Endothelial cell of umbilical vein (primary cell): ENCODE results near the gene GAB1. TPM values are rescaled to one million over a fixed set of nuclear protein-coding genes. Genes with fewer than 3 reads are reported as not detected.

ENCODE experiments used
- BruUV-seq: library from RNA; stranded (reverse); fragments of 400-500 nt; replicated peaks from 2 replicates; lab custom pipeline; 2021; lab: Mats Ljungman, UMichigan
- CTCF ChIA-PET: fragments of 300-600, 350-600 bp; sonication (Branson Sonifier 250); formaldehyde crosslinking; loops from one replicate; lab custom pipeline; 2021; ENCODE audit warnings: antibody characterized with exemption, inconsistent platforms; lab: Charles Lee
- POLR2A ChIA-PET: fragments of 300-600, 350-600 bp; sonication (Branson Sonifier 250); formaldehyde crosslinking; loops from one replicate; lab custom pipeline; 2021; ENCODE audit warnings: antibody characterized with exemption, inconsistent platforms; lab: Charles Lee
- DNase-seq: peaks from one replicate; pipeline ENCODE4 v3.0.0-alpha.2; 2011; ENCODE audit warnings: low read depth, low spot score
- FAIRE-seq: peaks from 2 replicates; lab custom pipeline; 2011; peaks lifted over from hg19 to GRCh38; lab: Jason Lieb, UNC
- H2AFZ ChIP-seq: 2 replicates; pipeline ENCODE4 v1.6.0; 2012; ENCODE audit warnings: low read depth, low read length, control low read depth, inconsistent platforms
- H3K27ac ChIP-seq: 2 replicates; pipeline ENCODE4 v1.5.1; 2011; ENCODE audit warnings: low read depth, mild to moderate bottlenecking, control low read depth, low read length, moderate library complexity; ENCODE audit not compliant: insufficient read depth
- H3K27me3 ChIP-seq, 2 experiments: 2 replicates each; pipeline versions ENCODE4 v1.6.0 to v1.6.1; 2011; ENCODE audit warnings: low read length in 2 of 2, mixed read lengths in 1 of 2; ENCODE audit not compliant: control insufficient read depth in 2 of 2, insufficient read depth in 2 of 2
- H3K36me3 ChIP-seq, 2 experiments: 2 replicates in 1 of 2; 3 replicates in 1 of 2; pipeline ENCODE4 v1.5.1; 2011; ENCODE audit warnings: low read length in 2 of 2, mild to moderate bottlenecking in 1 of 2, moderate library complexity in 1 of 2; ENCODE audit not compliant: control insufficient read depth in 2 of 2, insufficient read depth in 2 of 2; ENCODE audit errors: extremely low read depth in 1 of 2
- H3K4me1 ChIP-seq: 3 replicates; pipeline ENCODE4 v1.5.1; 2011; ENCODE audit warnings: mild to moderate bottlenecking, low read length; ENCODE audit not compliant: control insufficient read depth, insufficient read depth; ENCODE audit errors: extremely low read depth
- H3K4me2 ChIP-seq: 2 replicates; pipeline ENCODE4 v1.6.1; 2011; ENCODE audit warnings: low read length, control low read depth, mixed read lengths; ENCODE audit not compliant: insufficient read depth
- H3K4me3 ChIP-seq, 3 experiments: fragments of 200-600 bp in 1 of 3; sonication (generic), shearing (Covaris generic) in 1 of 3; replicated peaks in 1 of 3; 2 replicates each; pipeline ENCODE4 v1.5.1; 2011 to 2016; ENCODE audit warnings: control low read depth in 3 of 3, low read length in 3 of 3, mild to moderate bottlenecking in 2 of 3, inconsistent platforms in 1 of 3, low read depth in 1 of 3, moderate library complexity in 1 of 3; ENCODE audit not compliant: insufficient read depth in 1 of 3
- H3K79me2 ChIP-seq: 2 replicates; pipeline ENCODE4 v1.6.0; 2012; ENCODE audit warnings: low read length, inconsistent platforms; ENCODE audit not compliant: control insufficient read depth, insufficient read depth
- H3K9ac ChIP-seq: replicated peaks from 2 replicates; pipeline ENCODE3; 2011; ENCODE audit warnings: low read length, control low read depth; ENCODE audit not compliant: insufficient read depth; ENCODE audit errors: extremely low read depth
- H3K9me1 ChIP-seq: replicated peaks from 3 replicates; pipeline ENCODE4 v1.6.0; 2011; ENCODE audit warnings: mild to moderate bottlenecking, low read length; ENCODE audit not compliant: control insufficient read depth, insufficient read depth; ENCODE audit errors: extremely low read depth
- H3K9me3 ChIP-seq: replicated peaks from 2 replicates; pipeline ENCODE4 v1.5.1; 2012; ENCODE audit warnings: low read length, inconsistent platforms; ENCODE audit not compliant: control insufficient read depth, insufficient read depth
- H4K20me1 ChIP-seq: replicated peaks from 2 replicates; pipeline ENCODE3; 2011; ENCODE audit warnings: mild to moderate bottlenecking, low read length; ENCODE audit not compliant: control insufficient read depth, insufficient read depth; ENCODE audit errors: extremely low read depth
- GATA2 ChIP-seq: IDR thresholded peaks from 2 replicates; pipeline ENCODE4 v1.7.0; 2011; ENCODE audit warnings: low read depth, mild to moderate bottlenecking, moderate library complexity, mixed read lengths, low read length; ENCODE audit not compliant: insufficient read length, insufficient read depth
- POLR2AphosphoS5 ChIP-seq: IDR thresholded peaks from 2 replicates; pipeline ENCODE4 v1.6.1; 2012; ENCODE audit warnings: low read depth, mild to moderate bottlenecking, control low read depth, low read length, moderate library complexity; ENCODE audit not compliant: insufficient read depth
- dilution Hi-C: fragments of 300-500 bp; cut with MboI; formaldehyde crosslinking; loops from one replicate; pipeline ENCODE4 v1.15.0; 2019; ENCODE audit warnings: low sequenced_read_pairs; ENCODE audit not compliant: extremely low pct_ligation_motif_present
- intact Hi-C: fragments of 100-400 bp; cut with micrococcal nuclease; formaldehyde crosslinking; loops from one replicate; pipeline ENCODE4 v1.10.0; 2022
- polyA plus RNA-seq, 4 experiments: library from polyadenylated mRNA; depleted of rRNA in 3 of 4; stranded (reverse) in 3 of 4; unstranded in 1 of 4; fragments of >200 nt; gene quantifications; 2 replicates each; pipeline versions ENCODE4 v1.2.1 to v1.2.3, GENCODE V29; 2011 to 2012; ENCODE audit warnings: missing spikeins in 1 of 4
- total RNA-seq: library from RNA; stranded (reverse); gene quantifications from 2 replicates; pipeline ENCODE4 v1.2.3, GENCODE V29; 2021

The GAB1 gene
- total and polyA plus RNA-seq, 2 donors (not counting 3 experiments of a cell fraction or from before 2014, with no cell fraction given) = 9.3 to 37.7 TPM

- Histone ChIP-seq H4K20me1 (no peaks in the 10 kb centered on the region), H3K9me3 (no peaks in the 10 kb centered on the region), H3K36me3 (no peaks in the 10 kb centered on the region), H3K4me2 (no peak overlapping the region), H3K4me1 (no peaks in the 10 kb centered on the region), H3K27ac (no peak overlapping the region), H2AFZ (no peak overlapping the region), H3K9ac (no peak overlapping the region), H3K4me3 (no peak overlapping the region), H3K27me3 (peaks cover 0 to 2% of the 10 kb centered on the region in 2 experiments), H3K79me2 (no peaks in the 10 kb centered on the region), H3K9me1 (no peaks in the 10 kb centered on the region)
- intact Hi-C loops (no loop called here), dilution Hi-C loops (no loop called here)
- BruUV-seq = no TSS peak
- ChIA-PET CTCF (no interaction called here), POLR2A (no interaction called here)
- no peak for DNase-seq
- FAIRE-seq = no peak
- no peak for TF ChIP-seq GATA2
Observed at GRCh38 chr4:143326735-143327134, 9.9 kb upstream of the GAB1 start.

GRCh38 chr4:143329985-143330384 is 6.7 kb upstream of the GAB1 start:
- Histone ChIP-seq H3K4me2 (no peak overlapping the region), H3K36me3 (no peaks in the 10 kb centered on the region), H3K27ac (no peak overlapping the region), H3K4me1 (no peaks in the 10 kb centered on the region), H3K27me3 (peaks cover 0 to 2% of the 10 kb centered on the region in 2 experiments), H2AFZ (no peak overlapping the region), H3K9me3 (no peaks in the 10 kb centered on the region), H3K79me2 (no peaks in the 10 kb centered on the region), H3K9me1 (no peaks in the 10 kb centered on the region), H3K9ac (no peak overlapping the region), H4K20me1 (no peaks in the 10 kb centered on the region), H3K4me3 (no peak overlapping the region)
- no peak for FAIRE-seq
- no TSS peak for BruUV-seq
- ChIA-PET POLR2A (no interaction called here), CTCF (interaction anchor here (1.3 to 1.4 kb wide), 2 partner anchors 60 to 153 kb away, joined by 4 to 7 read pairs; no protein-coding TSS in a partner anchor)
- dilution Hi-C loops = no loop called here
- intact Hi-C loops = no loop called here
- DNase-seq = no peak
- TF ChIP-seq POLR2AphosphoS5 = no peak
